NCI-H748 treated with DMSO at 0.1 percent for 48 hours (cell line): Measurements from ENCODE around the gene MT1X.
"Not testable (repeated sequence)": the region's sequence is repeated elsewhere in the genome, so short reads cannot be mapped to it uniquely, and the experiment has no call there.

Source experiments
- DNase-seq: peaks from one replicate; lab custom pipeline; 2025; lab: John Stamatoyannopoulos, UW

MT1X gene

DNA sequence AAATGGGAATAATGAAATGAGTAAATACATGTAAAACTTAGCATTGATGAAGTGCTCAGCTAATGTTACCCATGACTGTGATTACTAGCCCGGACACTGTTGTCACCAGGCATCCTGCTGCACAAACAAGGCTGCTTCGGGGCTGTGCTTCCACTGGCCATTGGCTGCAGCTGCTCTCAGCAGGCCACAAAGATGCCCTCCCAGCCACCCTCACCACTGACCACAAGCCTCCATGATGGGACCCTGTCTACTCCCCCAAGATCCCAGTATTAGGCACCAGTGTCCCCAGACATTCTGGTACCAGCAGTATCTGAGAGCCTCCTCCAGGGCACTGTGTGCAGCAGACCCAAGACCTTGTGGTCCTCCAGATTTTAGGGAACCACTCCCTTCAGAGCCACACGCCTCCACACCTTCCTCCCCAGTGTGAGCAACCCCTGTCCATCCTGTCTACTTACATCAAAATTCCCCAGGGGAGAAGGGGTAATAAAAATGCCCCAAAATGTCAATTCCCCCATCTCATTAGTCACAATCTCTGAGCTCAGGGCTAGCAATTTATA, 28.0 kb downstream of the MT1X start:
- no peak for DNase-seq

DNA sequence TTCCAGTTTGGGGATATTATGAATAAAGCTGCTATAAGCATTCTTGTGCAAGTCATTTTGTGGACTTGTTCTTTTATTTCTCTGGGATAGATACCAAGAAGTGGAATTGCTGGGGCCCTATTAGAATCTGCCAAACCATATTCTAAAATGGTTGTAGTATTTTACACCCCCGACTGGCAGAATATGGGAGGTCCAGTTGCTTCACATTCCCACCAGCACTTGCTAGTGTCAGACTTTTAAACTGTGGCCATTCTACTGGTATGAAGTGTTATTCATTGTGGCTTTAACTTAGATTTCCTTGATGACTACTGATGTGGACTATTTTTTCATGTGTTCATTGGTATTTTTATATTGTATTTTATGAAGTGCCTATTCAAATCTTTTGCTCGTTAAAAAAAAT, 29.6 kb downstream of the MT1X start:
- no peak for DNase-seq

DNA sequence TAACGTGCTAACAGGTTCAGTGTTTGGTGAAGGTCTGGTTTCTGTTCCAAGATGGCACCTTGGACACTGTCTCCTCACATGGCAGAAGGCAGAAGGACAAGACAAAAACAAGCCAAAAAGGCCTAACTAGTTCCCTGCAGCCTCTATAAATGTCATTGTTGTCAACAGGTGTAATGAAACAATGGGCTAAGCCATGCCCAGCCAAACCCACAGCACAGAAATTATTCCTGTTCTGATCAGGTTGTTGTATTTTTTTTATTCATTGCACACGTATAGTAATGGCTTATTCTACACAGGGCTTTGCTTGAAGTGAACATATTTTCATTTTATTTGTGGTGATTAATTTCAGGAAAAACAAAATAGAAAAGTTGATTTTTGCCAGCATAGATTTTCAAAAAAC, 31.5 kb downstream of the MT1X start:
- no peak for DNase-seq

DNA sequence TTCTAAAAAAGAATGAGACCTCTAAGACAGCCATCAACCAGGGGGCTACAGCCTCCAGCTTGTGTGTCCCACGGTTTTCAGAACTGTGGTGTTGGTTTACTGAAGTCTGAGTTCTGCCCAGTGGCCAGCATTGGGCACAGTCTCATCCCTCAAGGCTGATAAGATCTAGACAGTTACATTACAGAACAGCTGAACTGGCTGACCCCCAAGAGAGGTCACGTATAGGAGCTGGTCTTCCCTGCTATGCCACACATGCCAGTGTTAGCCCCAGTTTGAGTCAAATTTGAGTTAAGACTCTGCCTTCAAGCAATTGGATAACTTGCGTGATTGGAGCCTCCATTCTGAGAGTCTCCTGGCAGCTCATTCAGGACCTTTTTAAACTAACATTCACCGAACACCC, 32.9 kb downstream of the MT1X start:
- no peak for DNase-seq

DNA sequence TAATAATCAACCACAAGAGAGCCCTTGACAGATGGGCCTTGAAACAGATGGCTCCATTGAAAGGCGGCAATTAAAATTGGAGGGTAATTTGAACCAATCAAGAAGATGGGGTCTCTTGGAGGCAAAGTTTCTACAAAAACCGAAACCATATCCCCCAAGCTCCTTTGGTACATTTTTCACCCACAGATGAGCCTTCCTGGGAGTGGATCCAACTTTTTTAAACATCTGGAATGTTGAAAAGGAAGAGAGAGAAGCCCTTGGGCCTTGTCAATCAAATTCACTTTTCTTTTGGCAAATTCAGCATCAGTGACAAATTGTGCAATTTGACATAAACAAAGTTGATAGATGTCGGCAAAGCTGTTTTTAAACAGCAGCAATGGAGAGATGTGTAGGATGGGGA, 34.5 kb downstream of the MT1X start:
- no peak for DNase-seq

DNA sequence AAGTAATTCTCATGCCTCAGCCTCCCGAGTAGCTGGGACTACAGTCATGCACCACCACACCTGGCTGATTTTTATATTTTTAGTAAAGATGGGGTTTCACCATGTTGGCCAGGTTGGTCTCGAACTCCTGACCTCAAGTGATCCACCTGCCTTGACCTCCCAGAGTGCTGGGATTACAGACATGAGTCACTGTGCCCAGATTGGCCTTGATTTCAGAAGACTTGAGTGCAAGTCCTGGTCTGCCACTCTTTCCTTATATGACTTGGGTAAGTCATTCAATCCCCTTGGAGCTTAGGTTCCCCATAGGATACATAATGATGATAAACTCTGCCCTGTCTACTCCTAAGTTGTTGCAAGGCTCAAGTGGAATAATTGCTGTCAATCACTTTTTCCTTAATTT, 35.3 kb downstream of the MT1X start:
- DNase-seq, result not testable (repeated sequence)

DNA sequence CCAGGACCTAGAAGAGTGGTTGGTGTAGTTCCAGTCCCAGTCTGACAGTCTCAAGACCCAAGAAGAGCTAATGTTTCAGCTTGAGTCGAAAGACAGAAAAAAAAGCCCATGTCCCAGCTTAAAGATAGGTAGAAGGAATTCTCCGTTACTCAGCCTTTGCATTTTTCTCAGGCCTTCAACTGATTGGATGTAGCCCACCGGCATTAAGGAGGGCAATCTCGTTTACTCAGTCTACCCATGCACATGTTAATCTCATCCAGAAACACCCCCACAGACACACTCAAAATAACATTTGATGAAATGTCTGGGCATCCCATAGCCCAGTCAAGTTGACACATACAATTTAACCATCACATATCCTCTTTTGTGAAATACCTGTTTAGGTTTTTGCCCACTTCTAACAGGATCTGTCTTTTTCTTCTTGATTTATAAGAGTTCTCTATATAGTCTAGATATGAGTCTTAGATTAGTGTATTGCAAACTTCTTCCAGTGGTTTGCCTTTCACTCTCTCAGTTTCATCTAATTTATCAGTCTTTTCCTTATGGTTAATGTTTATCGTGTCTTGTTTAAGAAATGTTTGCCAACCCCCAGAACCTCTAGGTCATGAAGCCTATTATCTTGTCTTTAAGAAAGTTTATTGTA, 40.1 kb downstream of the MT1X start:
- no peak for DNase-seq

DNA sequence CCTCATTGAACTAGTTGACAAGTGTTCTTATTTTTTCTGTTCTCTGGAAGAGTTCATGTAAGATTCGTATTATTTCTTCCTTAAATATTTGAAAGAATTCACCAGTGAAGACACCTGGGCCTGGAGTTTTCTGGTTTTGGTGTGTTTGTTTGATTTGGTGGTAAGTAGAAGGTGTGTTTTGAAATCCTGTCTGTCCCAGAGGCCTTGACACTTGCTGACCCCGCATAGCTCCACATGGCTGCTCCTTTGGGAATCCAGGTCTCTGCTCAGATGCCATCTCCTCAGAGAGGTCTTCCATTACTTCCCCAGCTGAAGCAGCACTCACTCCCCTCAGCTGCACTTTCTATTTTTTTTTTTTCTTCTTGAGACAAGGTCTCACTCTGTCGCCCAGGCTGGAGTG, 41.9 kb downstream of the MT1X start:
- DNase-seq, result no peak

DNA sequence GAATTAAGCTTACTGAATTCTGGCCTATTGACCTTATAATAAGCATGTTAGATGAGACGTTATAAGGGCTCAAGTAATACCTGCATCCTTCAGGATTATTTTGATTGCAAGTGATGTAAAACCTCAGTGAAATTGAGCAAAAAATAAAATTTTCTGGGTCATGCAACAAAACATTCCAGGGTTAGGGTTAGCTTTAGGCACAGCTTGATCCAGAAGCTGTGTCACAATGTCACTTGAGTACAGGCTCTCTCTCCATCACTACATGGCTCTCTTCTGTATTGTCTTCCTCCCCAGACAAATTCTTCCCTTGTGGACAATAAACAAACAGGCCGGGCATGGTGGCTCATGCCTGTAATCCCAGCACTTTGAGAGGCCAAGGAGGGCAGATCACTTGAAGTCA, 44.0 kb downstream of the MT1X start:
- no peak for DNase-seq

DNA sequence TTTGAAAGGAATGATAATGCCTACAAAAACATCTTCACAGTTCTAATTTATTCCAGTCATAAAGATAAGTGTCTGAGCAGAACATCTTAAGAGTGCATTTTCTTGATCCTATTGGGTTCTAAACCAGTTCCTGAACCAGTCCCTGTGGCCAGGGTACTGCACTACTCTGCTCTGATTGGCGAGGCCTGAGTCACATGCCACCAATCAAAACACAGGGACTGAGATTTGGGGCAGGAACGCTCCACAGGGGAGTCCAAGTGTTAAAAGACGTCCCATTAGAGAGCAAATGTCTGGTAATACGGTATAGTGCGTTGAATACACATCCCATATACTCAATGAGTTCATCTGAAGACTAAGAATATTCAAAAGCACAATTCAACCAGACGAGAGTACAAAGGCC, 44.7 kb downstream of the MT1X start:
- no peak for DNase-seq

DNA sequence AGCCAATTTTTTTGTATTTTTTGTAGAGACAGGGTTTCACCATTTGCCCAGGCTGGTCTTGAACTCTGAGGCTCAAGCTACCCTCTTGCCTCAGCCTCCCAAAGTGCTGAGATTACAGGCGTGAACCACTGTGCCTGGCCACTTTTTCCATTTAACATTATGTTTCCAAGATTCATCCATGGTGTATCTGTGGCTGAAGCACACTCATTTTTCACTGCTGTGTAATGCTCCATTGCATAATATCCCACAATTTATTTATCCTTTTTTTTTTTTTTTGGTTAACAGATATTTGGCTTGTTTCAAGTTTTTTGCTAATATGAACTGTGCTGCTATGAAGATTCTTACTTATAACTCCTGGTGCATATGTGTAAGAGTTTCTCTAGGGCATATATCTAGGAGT, 45.8 kb downstream of the MT1X start:
- no peak for DNase-seq

DNA sequence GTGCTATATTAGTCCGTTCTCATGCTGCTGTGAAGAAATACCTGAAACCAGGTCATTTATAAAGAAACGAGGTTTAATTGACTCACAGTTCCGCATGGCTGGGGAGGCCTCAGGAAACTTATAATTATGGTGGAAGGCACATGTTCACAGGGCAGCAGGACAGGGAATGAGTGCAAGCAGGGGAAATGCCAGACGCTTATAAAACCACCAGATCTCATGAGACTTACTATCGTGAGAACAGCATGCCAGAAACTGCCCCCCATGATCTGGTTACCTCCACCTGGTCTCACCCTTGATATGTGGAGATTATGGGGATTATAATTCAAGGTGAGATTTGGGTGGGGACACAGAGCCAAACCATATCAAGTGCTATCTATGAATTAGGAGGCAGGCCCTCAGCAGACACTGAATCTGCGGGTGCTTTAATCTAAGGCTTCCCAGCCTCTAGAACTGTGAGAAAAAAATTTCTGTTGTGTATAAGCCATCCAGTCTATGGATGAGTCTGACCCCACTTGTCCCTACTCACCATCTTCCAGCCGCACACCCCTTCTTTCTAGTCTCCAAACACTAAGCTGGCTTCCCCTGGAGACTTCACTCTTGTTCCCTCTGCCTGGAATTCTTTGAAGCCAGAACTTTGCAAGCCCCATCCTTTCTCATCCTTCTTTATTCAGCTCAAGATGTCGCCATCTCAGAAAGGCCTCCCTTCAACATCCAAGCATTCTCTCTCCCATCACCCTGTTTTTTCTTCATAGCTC, 46.9 kb downstream of the MT1X start:
- no peak for DNase-seq

DNA sequence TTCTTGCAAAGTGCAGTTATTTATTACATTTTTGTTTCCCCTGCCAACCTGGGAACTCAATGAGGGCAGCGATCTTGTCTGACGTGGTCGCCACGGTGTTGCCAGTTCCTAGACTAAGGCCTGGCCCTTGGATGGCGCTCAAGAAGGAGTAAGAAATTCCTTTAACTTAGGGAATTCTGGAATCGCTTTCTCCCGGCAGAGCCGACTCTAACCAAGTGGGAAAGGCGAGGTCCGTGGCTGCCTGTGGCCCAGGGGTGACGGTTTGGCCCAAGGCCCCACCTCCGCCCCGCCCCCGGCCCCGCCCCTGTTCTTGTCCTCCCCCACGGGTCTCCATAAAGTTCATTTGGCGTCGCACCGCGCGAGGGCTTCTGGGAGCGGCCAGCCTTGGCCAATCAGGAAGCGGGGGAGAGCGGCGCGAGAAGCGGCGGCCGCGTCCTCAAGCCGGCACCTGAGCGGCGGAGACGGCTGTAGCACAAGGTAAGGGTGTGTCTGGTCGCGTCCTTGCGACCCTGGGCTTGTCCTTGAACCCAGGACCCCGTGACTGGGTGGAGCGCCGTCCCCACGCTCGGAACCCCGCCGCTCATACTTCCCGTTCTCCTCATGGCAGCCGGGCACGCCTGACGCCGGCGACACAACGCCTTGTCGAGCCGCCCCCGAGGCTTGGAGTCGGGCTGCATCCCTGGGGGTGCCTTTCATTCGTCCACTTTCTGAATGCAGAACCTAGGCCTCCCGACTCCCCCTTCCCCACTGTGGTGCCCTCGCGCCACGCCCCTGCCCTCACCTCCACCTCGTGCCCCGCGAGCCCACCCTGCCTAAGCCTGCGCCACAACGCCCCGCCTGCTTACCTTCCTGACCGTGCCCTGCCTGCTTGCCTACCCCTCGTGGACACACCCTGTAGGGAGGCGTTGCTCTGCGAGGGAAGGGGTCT, 47.7 kb downstream of the MT1X start, which contains the start of gene NUP93:
Gene NUP93 (plus strand): TSS at position 395 of the 928 bp plus-strand sequence. CDS start 18,119 bp downstream, outside the sequence.
- DNase-seq, result peak; percentile 36

DNA sequence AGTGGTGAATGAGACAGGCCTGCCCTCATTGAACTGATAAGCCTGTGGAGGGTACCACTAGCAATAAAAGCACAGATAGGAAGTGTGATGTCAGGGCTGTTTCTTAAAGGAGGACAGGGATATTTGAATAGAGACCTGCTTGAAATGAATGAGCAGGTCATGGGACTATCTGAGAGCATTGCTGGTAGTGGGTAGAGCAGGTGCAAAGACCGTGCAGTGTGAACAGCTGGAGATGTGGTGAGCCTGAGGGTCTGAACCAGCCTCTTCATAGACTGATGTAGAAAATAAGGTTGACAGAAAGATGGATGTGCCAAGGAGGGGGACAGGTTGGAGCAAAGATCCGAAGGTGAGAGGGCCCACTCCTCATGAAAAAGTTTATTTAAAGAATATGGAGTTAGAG, 50.1 kb downstream of the MT1X start:
- DNase-seq, result no peak

DNA sequence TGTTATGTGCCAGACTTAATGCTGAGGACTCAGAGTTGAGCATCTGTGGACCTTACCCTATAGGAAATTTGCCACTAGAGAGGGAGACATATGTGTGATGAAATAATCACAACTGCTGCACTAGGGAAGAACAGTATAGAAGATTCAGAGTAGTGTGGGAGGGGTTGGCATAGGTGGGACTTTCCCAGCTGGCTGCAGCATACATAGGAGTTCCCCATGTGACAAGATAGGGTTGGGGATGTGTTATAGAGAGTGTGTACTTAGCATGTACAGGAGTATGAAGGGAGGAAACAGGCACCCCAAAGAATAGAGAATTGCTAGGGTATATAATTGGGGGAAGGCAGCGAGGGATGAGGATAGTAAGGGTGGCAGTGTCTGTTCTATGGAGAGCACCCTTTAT, 50.6 kb downstream of the MT1X start:
- DNase-seq, result no peak
